ENCODE results near the gene KIF26B.

KIF26B gene

GRCh38 chr1:245688536-245689453 lies 534.0 kb downstream of the KIF26B start:
- TF ChIP-seq CTCF (IDR thresholded peaks at IDR 0.05): no peak

GRCh38 chr1:245690156-245690690 lies 535.4 kb downstream of the KIF26B start:
- no peak for TF ChIP-seq CTCF (IDR thresholded peaks at IDR 0.05)

GRCh38 chr1:245690946-245691541 lies 536.3 kb downstream of the KIF26B start:
- TF ChIP-seq CTCF (IDR thresholded peaks at IDR 0.05): no peak

GRCh38 chr1:245691897-245692296 lies 537.1 kb downstream of the KIF26B start:
- TF ChIP-seq CTCF (IDR thresholded peaks at IDR 0.05): no peak

- TF ChIP-seq CTCF (IDR thresholded peaks at IDR 0.05): no peak
These were observed 537.5 kb downstream of the KIF26B start for GRCh38 chr1:245692318-245692717.

- no peak for TF ChIP-seq CTCF (IDR thresholded peaks at IDR 0.05)
These were observed 538.5 kb downstream of the KIF26B start for GRCh38 chr1:245693116-245693793.

- no peak for TF ChIP-seq CTCF (IDR thresholded peaks at IDR 0.05)
These were observed 539.4 kb downstream of the KIF26B start for GRCh38 chr1:245693941-245694752.
